Gastrocnemius medialis (tissue), 4 donors: ENCODE results near the gene PPP6R2. TPM values are rescaled to one million over a fixed set of nuclear protein-coding genes. Genes with fewer than 3 reads are reported as not detected.

Experiments used
- ATAC-seq, 2 donors: fragments of 150-250 bp; one replicate each; pipeline ENCODE4 v1.9.1; 2016
- DNase-seq, 2 donors: peaks; one replicate each; pipeline ENCODE4 v3.0.0-alpha.2; 2019
- H3K27ac ChIP-seq, 4 donors: fragments of 200-600 bp; sonication (generic); 1 replicate in 1 of 4; 2 replicates in 3 of 4; pipeline ENCODE4 v1.5.1; 2016 to 2018; ENCODE audit warnings: mild to moderate bottlenecking in 2 of 4, moderate library complexity in 1 of 4
- H3K27me3 ChIP-seq, 3 donors: fragments of 200-600 bp; sonication (generic) in 2 of 3; 1 replicate in 1 of 3; 2 replicates in 2 of 3; pipeline versions ENCODE4 v1.5.1 to v1.6.0; 2016 to 2019; ENCODE audit warnings: mild to moderate bottlenecking in 1 of 3, moderate library complexity in 1 of 3
- H3K36me3 ChIP-seq, 2 donors: fragments of 200-600 bp; sonication (generic) in 1 of 2; one replicate each; pipeline ENCODE4 v1.5.1; 2017 to 2018
- H3K4me1 ChIP-seq, 2 donors: fragments of 200-600 bp; sonication (generic) in 1 of 2; one replicate each; pipeline ENCODE4 v1.5.1; 2016 to 2017; ENCODE audit warnings: mild to moderate bottlenecking in 2 of 2
- H3K4me3 ChIP-seq, 4 donors: fragments of 200-600 bp; sonication (generic) in 3 of 4; 1 replicate in 1 of 4; 2 replicates in 3 of 4; pipeline ENCODE4 v1.5.1; 2016 to 2019; ENCODE audit warnings: mild to moderate bottlenecking in 2 of 4
- H3K9me3 ChIP-seq, 3 donors: fragments of 200-600 bp; sonication (generic) in 2 of 3; 1 replicate in 1 of 3; 2 replicates in 2 of 3; pipeline ENCODE4 v1.5.1; 2016 to 2019
- POLR2A ChIP-seq, 2 donors: fragments of 450-650 bp; IDR thresholded peaks; one replicate each; pipeline ENCODE4 v1.6.1; 2017; ENCODE audit warnings: antibody characterized with exemption in 2 of 2, mild to moderate bottlenecking in 2 of 2, moderate library complexity in 2 of 2
- in situ Hi-C, 4 donors: fragments of 200-750 bp; cut with MboI; loops; one replicate each; pipeline versions ENCODE4 v1.15.0 to v1.8.0; 2017; ENCODE audit warnings: low sequenced_read_pairs in 4 of 4
- intact Hi-C: fragments of 100-400 bp; cut with DNase I; formaldehyde crosslinking; loops from one replicate; pipeline ENCODE4 v1.15.1; 2023; ENCODE audit warnings: low total_unique reads
- total RNA-seq, 4 donors: library from RNA; depleted of rRNA; stranded (reverse); fragments of >200 nt; gene quantifications; one replicate each; pipeline versions ENCODE4 v1.1.0 to v1.2.3, GENCODE V29; 2016
- TF ChIP-seq, protein P1 (sequence below), 5 experiments: fragments of 450-650 bp in 3 of 5; fragments of 200-600 bp in 2 of 5; sonication (generic) in 2 of 5; IDR thresholded peaks in 4 of 5; conservative IDR thresholded peaks in 1 of 5; 1 replicate in 4 of 5; 2 replicates in 1 of 5; pipeline ENCODE4 v1.5.1; 2016 to 2019; ENCODE audit warnings: antibody characterized with exemption in 5 of 5, mild to moderate bottlenecking in 3 of 5, moderate library complexity in 3 of 5

Gene PPP6R2
- total RNA-seq, 4 donors from 2014 or later = 55.7 to 96.2 (median 74.1) TPM

GRCh38 chr22:50437511-50438304 lies 94.6 kb downstream of the PPP6R2 start:
- ATAC-seq = no peak
- Histone ChIP-seq H3K4me1 (no peaks in the 10 kb centered on the region), H3K9me3 (no peaks in the 10 kb centered on the region), H3K36me3 (peaks cover 0 to 67% of the 10 kb centered on the region in 2 donors), H3K27ac (no peak overlapping the region), H3K4me3 (no peak overlapping the region), H3K27me3 (no peaks in the 10 kb centered on the region)
- no peak for DNase-seq
- intact Hi-C loops (loop anchor here (10.0 kb wide), 1 partner anchor 203 kb away; no protein-coding TSS in a partner anchor), in situ Hi-C loops (no loop called here)
- TF ChIP-seq POLR2A (IDR thresholded peaks at IDR 0.05) = no peak
- TF ChIP-seq, protein P1, sequence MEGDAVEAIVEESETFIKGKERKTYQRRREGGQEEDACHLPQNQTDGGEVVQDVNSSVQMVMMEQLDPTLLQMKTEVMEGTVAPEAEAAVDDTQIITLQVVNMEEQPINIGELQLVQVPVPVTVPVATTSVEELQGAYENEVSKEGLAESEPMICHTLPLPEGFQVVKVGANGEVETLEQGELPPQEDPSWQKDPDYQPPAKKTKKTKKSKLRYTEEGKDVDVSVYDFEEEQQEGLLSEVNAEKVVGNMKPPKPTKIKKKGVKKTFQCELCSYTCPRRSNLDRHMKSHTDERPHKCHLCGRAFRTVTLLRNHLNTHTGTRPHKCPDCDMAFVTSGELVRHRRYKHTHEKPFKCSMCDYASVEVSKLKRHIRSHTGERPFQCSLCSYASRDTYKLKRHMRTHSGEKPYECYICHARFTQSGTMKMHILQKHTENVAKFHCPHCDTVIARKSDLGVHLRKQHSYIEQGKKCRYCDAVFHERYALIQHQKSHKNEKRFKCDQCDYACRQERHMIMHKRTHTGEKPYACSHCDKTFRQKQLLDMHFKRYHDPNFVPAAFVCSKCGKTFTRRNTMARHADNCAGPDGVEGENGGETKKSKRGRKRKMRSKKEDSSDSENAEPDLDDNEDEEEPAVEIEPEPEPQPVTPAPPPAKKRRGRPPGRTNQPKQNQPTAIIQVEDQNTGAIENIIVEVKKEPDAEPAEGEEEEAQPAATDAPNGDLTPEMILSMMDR (IDR thresholded peaks at IDR 0.05 in 4 of 5, conservative IDR thresholded peaks at IDR 0.05 in 1 of 5) = no peak

- in situ Hi-C loops (no loop called here), intact Hi-C loops (loop anchor here (10.0 kb wide), 1 partner anchor 204 kb away; no protein-coding TSS in a partner anchor)
- Histone ChIP-seq H3K4me3 (no peak overlapping the region), H3K27ac (no peak overlapping the region), H3K9me3 (no peaks in the 10 kb centered on the region), H3K36me3 (peaks cover 0 to 65% of the 10 kb centered on the region in 2 donors), H3K4me1 (no peaks in the 10 kb centered on the region), H3K27me3 (no peaks in the 10 kb centered on the region)
- ATAC-seq = no peak
- no peak for DNase-seq
- TF ChIP-seq, protein P1 (IDR thresholded peaks at IDR 0.05 in 4 of 5, conservative IDR thresholded peaks at IDR 0.05 in 1 of 5) = no peak
- no peak for TF ChIP-seq POLR2A (IDR thresholded peaks at IDR 0.05)
These were observed 95.5 kb downstream of the PPP6R2 start for GRCh38 chr22:50438305-50439275.

- Histone ChIP-seq H3K27me3 (no peaks in the 10 kb centered on the region), H3K36me3 (peaks cover 0 to 65% of the 10 kb centered on the region in 2 donors), H3K4me1 (no peaks in the 10 kb centered on the region), H3K4me3 (no peak overlapping the region), H3K27ac (no peak overlapping the region), H3K9me3 (no peaks in the 10 kb centered on the region)
- in situ Hi-C loops (no loop called here), intact Hi-C loops (loop anchor here (10.0 kb wide), 1 partner anchor 205 kb away; no protein-coding TSS in a partner anchor)
- DNase-seq (no peak), ATAC-seq (no peak)
- TF ChIP-seq POLR2A (IDR thresholded peaks at IDR 0.05) = no peak
- TF ChIP-seq, protein P1 (IDR thresholded peaks at IDR 0.05 in 4 of 5, conservative IDR thresholded peaks at IDR 0.05 in 1 of 5) = no peak
These were observed 96.3 kb downstream of the PPP6R2 start for GRCh38 chr22:50439314-50439870.

DNA sequence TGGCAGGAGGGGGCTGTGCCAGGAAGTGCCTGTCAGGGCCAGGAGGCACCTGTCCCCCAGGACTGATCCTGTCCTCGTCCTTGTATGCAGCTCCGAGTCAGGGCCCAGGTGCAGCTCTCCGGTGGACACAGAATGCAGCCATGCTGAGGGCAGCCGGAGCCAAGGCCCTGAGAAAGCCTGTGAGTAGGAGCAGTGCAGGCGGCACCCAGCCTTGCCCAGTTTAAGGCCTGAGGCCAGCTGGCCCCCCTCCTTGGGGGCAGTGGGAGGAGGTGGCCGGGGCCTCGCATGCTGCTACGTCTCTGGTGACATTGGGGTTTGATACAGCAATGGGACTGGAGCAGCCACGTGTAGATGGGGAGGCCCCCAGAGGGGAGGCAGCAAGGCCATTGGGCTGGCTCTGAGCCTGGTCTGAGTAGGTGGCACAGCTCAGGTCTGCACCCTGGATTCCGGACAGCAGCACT lies 96.8 kb downstream of the PPP6R2 start:
- intact Hi-C loops (loop anchor here (10.0 kb wide), 1 partner anchor 205 kb away; no protein-coding TSS in a partner anchor), in situ Hi-C loops (no loop called here)
- Histone ChIP-seq H3K36me3 (peaks cover 0 to 63% of the 10 kb centered on the region in 2 donors), H3K27me3 (no peaks in the 10 kb centered on the region), H3K27ac (no peak overlapping the region), H3K4me1 (no peaks in the 10 kb centered on the region), H3K4me3 (no peak overlapping the region), H3K9me3 (no peaks in the 10 kb centered on the region)
- no peak for TF ChIP-seq POLR2A (IDR thresholded peaks at IDR 0.05)
- TF ChIP-seq, protein P1 (IDR thresholded peaks at IDR 0.05 in 4 of 5, conservative IDR thresholded peaks at IDR 0.05 in 1 of 5) = no peak
- ATAC-seq (no peak), DNase-seq (no peak)
